ENCODE results near the gene CPSF4L.
A peak's percentile ranks its signal among the peaks of the same experiment; 100 is the strongest.
"Not testable (repeated sequence)": the region's sequence is repeated elsewhere in the genome, so short reads cannot be mapped to it uniquely, and the experiment has no call there.

CPSF4L gene

GRCh38 chr17:73261617-73261951, at the start of gene CPSF4L:
Gene CPSF4L (minus strand): TSS chr17:73261880. CDS start chr17:73261818, 62 bp downstream.
- no peak for DNase-seq (ENCODE audit: low read depth)

DNA sequence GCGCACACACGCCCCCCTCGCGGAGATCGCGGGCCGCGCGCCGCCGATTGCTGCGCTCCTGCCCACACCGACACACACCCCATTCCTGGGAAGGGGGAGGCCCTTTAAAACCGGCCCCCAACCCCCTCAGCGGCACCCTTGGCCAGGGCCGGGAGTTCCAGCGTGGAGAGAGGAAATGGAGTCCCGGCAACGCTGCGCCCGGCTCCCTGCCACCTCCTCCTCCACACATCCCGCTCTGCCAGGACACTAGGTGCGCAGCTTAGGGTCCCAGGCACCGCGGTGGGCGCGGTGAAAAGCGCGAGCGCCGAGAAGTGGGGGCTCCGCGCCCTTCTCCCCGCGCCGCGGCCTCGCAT, 49.7 kb upstream of the CPSF4L start:
- DNase-seq (ENCODE audit: low read depth): no peak

DNA sequence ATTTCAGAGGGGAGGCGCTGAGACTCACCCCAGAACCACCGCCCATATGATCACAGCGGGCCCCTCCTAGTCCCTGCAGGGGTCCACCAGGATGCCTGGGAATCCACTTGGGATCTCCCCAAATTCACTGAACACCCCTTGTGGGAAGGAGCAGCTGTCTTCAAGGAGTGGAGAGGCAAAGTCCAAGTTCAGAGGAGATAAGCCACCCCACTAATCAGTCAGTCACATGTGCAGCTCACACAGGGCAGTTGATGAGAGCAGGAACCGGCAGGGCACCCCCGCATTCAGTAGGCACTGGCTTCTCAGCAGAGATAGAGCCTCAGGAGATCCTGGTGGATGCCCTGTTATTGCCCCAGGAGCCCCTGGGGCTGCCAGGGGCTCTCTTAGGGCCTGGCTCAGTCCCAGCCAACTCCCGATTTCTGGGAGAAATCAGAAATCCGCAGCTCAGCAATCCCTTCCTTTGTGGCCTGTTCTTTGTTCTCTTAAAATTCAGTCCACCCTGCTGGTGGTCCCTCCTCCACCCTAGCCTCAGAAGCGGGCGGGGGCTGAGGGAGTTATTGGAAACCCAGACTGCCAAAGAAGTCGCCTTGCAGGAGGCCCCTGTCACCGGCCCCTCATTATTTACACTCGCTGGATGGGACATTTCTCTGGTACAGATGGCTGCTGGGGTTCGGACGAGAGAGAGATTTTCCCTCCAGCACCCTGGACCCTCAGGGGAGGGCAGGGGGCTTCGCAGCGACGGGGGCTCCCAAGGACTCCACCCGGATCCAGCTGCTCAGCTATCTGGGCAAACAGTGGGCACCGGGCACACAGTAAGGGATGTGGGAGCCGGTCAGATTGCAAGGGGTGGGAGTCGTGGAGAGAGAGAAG, 48.3 kb upstream of the CPSF4L start:
- DNase-seq (ENCODE audit: low read depth): no peak

DNA sequence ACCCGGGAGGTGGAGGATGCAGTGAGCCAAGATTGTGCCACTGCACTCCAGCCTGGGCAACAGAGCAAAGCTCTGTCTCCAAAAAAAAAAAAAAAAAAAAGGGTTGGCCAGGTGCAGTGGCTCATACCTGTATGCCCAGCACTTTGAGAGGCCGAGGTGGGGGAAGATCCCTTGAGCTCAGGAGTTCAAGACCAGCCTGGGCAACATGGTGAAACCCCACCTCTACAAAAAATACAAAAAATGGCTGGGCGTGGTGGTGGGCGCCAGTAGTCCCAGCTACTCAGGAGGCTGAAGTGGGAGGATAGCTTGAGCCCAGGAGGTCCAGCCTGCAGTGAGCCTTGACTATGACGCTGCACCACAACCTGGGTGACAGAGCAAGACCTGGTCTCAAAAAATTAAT, 47.3 kb upstream of the CPSF4L start:
- DNase-seq (ENCODE audit: low read depth): not testable (repeated sequence)

- peak; percentile 46 for DNase-seq (ENCODE audit: low read depth)
These were observed 46.5 kb upstream of the CPSF4L start for GRCh38 chr17:73308017-73308823.

DNA sequence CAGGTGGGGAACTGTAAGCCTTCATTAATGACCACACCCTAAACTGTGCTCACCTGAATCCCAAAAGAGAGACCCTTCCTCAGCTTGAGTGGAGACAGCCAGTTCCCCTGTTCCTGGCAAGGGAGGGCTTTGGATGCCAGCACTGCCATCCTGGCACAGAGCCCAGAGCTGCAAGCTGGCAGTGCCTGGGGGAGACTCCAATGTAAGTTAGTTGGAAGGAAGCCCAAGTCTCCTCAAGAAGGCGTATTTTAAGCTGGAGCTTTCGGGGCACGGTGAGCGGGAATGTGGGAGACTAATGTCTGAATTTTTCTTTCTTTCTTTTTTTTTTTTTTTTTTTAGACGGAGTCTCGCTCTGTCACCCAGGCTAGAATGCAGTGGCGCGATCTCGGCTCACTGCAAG, 45.5 kb upstream of the CPSF4L start:
- no peak for DNase-seq (ENCODE audit: low read depth)

- DNase-seq (ENCODE audit: low read depth): no peak
These were observed 44.5 kb upstream of the CPSF4L start for GRCh38 chr17:73305845-73306836.

GRCh38 chr17:73304971-73305812, 43.5 kb upstream of the CPSF4L start:
- peak; percentile 74 for DNase-seq (ENCODE audit: low read depth)

GRCh38 chr17:73304438-73304837, 42.8 kb upstream of the CPSF4L start:
- DNase-seq (ENCODE audit: low read depth): no peak

DNA sequence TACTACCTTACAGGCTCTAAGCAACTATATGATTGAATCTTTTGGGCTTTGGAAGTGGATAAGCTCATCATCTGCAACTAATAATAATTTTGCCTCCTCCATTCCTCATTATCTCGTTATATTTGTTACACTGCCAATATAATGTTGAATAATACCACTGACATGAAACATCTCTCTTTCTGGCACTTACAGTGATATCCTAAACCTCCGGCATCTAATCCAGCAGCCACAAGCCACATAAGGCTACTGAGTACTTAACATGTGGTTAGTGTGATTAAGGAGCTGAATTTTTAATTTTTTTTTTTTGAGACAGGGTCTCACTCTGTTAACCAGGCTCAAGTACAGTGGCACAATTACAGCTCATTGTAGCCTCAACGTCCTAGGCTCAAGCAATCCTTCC, 40.5 kb upstream of the CPSF4L start:
- no peak for DNase-seq (ENCODE audit: low read depth)

DNA sequence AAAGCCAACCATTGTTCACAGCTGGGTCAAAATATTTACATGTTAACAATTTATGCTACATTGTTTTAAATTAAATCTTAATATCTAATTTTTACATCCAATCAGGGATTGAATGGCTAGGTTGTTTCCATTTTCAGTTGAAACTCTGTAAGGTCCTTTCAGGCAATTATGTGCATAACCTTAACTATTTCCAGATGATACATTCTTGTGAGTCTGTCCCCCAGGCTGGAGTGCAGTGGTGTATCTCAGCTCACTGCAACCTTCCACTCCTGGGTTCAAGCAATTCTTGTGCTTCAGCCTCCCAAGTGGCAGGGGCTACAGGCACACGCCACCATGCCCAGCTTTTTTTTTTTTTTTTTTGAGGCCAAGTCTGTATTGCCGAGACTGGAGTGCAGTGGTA, 39.7 kb upstream of the CPSF4L start:
- no peak for DNase-seq (ENCODE audit: low read depth)

GRCh38 chr17:73300392-73300791, 38.7 kb upstream of the CPSF4L start:
- DNase-seq (ENCODE audit: low read depth): no peak

DNA sequence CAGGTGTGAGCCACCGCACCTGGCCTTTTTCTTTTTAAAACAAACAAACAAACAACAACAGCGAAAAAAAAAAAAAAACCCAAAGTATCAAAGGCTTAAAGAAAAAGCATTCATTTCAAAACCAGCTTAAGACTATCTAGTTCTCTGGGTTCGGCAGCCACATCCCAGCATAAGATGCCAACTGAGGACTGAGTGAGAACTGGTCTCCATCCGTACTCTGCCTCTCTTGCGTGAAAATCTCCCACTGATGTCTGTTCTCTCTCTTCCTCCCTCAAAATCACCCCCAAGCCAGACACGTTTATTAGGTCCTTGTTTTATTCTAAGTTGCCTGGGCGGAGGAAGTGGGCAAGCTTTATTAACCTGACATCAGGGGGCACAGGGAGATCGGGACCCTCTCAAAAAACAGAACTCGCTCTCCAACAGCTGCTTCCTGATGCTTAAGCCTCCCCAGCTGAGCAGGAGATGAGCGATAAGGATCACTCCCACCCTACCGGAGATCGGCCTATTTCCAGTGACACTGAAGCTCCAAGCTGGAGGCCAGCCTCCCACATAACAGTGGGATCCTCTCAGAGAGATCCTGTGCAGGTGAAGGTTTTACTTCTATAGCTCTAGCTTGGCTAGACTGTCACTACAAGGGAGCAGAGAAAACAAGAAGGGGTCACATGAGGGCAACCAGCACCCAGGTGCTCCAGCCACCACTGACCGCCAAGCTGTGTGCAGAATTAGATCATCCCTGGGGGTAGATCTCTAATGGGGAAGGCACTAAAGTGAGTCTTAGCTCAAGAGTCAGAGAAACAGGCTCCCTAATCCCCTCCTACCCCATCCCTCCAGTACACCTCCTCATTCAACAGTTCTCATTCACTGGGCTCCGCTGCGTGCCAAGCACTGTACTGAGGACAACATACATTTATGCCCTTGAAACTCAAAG, 36.5 kb upstream of the CPSF4L start:
- DNase-seq (ENCODE audit: low read depth): no peak

DNA sequence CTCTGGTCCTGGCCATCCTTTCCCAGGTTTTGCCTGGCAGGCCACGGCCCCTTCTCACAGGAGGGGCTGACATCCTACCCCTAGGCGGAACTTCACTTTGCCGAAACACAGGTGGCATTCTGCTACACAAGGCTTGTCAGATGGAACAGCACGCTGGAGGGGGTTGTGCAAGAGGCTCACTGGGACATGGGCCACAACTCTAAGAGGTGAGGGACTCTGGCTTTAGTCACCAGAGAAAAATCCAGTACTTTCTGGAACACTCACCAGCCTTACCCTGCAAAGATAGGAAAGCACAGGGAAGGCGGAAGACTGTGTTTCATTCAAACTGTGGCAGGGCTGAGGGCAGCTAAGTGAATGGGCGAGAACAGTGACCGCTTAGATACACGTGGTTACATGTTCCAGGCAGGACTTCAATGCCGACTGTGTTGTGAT, 31.8 kb upstream of the CPSF4L start:
- peak; percentile 67 for DNase-seq (ENCODE audit: low read depth)

- no peak for DNase-seq (ENCODE audit: low read depth)
These were observed 31.4 kb upstream of the CPSF4L start for GRCh38 chr17:73293031-73293430.

DNA sequence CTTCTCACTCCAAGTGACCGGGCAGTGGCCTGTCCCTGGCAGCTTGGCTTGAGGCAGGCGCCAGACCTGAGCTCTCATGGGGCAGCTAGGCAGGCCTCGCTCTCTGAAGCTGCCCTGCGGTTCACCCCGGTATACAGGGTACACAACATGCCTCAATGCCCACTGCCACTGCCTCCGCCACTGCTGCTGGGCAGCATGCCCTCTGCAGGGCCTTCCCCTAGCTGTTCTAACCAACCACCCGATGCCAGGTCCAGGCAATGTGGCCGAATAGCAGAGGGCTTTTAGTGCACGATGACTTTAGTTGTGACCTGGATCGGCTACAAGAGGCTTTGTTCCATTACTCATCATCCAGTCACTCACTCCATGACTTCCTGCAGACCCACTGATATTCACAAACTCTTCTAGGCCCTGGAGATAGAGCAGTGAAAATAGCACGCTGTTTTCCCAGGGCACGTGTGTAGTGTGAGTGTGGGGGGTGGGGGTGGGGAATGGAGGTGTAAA, 30.4 kb upstream of the CPSF4L start:
- no peak for DNase-seq (ENCODE audit: low read depth)

- DNase-seq (ENCODE audit: low read depth): peak; percentile 77
These were observed 29.7 kb upstream of the CPSF4L start for GRCh38 chr17:73291260-73291801.

DNA sequence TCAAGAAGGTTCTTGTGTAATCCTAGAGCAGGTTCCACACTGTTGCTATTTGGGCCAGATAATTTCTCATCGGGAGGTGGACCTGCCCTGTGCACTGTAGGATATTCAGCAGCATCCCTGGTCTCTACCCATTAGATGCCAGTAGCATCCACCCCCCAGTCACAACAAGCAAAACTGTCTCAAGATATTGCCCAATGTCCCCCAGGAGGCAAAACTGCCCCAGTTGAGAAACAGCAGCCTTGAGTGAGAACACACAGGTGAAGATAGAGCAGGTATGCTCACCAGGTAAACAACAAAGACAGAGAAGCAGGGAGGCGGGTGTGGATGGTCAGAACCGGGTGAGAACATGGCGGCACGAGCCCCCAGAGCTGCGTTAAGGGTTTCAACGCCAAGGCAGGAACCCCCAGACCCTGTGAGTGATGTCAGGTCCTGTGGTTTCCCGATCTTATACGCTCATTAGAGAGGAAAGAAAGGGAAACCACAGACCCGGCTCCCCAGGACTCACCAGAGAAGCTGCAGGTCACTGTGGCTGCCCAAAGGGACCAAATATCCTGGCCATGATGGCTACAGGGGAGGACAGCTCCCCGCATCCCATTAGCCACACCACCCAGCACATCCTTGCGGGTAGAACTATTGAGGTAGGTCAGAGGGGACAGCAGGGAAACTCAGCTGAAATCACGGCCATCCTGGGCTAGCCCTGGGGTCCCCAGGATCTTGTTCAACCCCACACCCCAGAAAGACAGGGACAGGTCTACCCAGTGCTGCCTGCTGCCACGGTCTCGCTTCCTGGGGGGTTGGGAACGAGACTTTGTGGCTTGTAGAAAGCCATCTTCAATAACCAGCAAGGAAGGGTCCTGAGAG, 28.9 kb upstream of the CPSF4L start:
- no peak for DNase-seq (ENCODE audit: low read depth)
